Sciatic nerve (tissue), 2 donors: ENCODE measurements around the gene SOX9. TPM values are rescaled to one million over a fixed set of nuclear protein-coding genes. Genes with fewer than 3 reads are reported as not detected.

Experiments
- ATAC-seq: fragments of 200-7000 bp; cut with Tn5 transposase; one replicate; pipeline ENCODE4 v1.9.1; 2020; ENCODE audit warnings: mild to moderate bottlenecking, moderate library complexity
- DNase-seq: peaks from one replicate; pipeline ENCODE4 v3.0.0-alpha.2; 2020; ENCODE audit warnings: low spot score
- intact Hi-C: fragments of 100-400 bp; cut with DNase I; formaldehyde crosslinking; loops from one replicate; pipeline ENCODE4 v1.14.2; 2022
- total RNA-seq: library from RNA; stranded (reverse); fragmentation: NEBNext Ultra II Directional; extraction: Animal tissue kit (Norgen Biotek cat#: 25700); gene quantifications from one replicate; pipeline ENCODE4 v1.2.1, GENCODE V29; 2021
- donor health status: DM: no; HTN: no; CAD: no.
- donor health status: DM: no; HTN: no; CAD: no.

The SOX9 gene
- total RNA-seq, 1 donor from 2014 or later = 42.0 TPM

GRCh38 chr17:72146371-72146770, 25.6 kb downstream of the SOX9 start:
- intact Hi-C loops = loop anchor here (10.0 kb wide), 1 partner anchor 1838 kb away; no protein-coding TSS in a partner anchor
- DNase-seq (no peak), ATAC-seq (no peak)

DNA sequence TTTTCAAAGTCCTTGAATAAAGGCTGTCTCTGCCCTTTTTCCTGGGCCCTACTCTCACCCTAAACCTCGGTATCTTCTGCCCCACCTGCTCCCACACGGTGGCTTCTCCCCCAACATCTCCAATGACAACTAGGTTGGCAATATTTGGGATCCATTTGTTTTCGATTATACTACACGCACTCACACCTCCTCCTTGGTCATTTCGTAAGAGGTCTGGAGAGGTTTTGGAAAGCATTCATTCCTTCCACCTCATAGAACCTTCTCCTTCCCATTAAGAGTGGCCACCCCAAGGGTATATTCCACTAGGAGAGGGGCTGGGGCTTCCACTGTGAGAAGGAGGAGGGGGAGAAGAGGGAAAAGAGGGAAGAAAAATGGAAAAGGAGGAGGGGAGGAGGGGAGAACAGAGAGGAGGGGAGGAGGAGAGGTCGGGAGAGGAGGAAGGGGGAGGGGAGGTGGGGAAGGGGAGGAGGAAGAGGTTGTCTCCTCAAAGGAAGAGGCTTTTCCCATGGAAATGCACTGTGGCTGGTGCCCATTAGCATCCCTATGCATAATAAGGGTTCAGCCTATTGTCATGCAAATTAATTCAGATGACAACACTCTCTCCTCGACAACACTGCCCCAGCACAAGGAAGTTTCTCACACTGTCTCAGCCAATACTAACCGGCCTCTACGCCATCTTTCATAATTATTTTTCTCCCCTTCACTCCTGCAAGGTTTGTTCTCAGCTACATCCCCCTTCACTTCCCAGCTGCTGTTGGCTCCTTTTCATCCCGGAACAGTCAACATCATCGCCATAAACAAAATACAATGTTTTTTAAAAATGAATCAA, 30.0 kb downstream of the SOX9 start:
- peak; percentile 40 for ATAC-seq
- intact Hi-C loops = no loop called here
- no peak for DNase-seq

DNA sequence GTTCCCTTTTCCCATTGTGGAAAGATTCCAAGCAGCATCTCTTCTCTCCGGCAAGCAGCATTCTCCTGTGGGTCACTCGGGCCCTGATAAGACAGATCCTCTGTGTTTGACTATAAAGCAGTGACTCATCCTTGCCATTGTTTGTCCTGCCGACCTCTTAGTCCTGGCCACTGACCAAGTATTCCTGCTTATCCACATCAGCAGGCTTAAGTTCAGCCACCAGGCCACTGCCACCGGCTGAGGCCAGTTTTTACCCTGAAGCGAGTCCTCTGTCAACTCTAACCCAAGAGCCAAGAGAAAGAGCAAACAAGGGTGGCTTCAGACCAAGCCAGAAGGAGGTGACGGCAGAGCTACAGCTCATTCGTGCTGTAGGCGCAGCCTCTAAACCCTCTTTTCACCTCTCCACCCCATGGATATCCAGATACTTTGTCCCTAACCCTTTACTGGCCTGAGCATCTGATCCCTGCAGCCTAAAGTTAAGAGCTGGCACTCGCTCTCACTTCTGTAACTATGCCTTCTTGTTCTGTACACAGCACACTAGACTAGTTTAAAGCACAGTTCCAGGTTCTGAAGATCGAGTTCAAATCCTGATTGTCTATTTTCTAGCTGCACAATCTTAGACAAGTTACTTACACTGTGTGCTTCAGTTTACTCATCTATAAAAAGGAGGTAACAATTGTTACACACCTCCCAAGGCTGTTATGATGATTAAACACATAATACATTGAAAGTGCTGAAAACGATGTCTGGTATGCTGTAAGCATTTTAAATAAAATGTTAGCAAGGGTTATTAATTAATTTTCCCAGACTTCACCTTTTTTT, 31.0 kb downstream of the SOX9 start:
- ATAC-seq (peak; percentile 93), DNase-seq (peak; percentile 64)
- intact Hi-C loops = no loop called here

DNA sequence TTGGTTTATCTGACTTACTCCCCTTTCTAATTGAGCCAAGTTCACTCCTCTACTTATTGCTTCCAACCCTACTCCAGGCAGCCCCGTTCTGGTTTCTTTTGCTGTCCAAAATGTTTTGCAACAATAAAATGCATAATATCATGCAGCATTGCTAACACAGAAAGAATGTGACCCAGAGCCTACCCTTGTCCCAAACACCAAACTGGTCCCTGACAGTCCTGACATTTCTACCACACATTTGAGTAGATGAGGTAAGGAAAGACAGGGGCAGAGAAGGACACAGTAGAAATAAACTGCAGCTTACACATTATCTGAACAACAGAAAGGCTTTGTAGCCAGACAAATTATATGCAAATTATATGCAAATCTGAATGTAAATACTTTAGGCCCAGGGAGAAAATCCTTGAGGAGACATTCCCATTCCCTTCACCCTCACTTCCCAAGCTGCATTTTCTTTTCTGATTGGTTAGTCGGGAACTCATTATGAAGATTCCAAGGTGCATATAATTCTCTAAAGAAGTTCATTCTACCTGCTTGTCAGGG, 31.6 kb downstream of the SOX9 start:
- intact Hi-C loops = no loop called here
- DNase-seq = no peak
- peak; percentile 85 for ATAC-seq

DNA sequence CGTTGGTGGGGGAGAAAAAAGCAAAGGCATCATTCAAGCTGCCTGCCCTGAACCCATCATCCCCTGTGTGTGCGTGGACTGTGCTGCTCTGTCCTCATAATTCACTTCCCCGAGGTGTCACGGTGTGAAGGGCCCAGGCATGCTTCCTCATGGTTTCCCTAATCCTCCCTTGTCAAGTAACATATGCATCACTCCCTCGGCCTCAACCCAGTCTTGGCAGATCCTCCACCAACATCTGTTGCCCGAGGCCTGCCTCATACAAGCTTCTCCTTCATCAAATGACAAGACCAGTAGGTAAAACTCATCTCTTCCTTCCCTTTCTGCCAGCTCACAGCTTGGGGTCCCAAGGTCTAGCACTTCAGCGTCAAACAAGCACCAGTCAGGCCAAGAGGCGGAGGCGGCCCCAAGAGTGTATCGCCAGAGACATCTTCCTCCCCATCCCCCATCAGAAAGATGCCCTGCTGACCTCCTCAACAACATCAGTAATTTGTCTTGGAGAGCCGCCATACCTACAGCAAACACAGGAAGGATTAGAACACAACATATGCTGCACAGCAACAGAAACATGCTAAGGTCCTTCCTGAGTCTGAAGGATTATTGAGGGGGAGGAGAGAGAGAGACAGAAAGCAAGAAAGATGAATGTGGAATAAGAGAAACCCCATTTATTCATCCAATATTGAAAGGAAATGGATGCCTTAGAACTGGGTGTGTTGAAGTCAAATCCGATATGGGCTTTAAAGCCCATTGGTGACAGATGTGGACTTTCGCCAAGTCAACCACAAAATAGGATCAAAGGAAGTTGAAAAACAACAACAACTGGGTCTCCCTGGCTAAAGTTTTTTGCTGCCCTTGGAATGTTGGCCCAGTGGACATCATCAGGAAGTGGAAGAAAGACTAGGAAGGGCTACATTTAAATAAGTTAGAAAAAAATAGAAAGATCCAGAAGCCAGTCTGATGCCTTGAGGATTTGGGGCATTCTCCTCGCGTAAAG, 38.4 kb downstream of the SOX9 start:
- ATAC-seq (peak; percentile 76), DNase-seq (no peak)
- intact Hi-C loops = no loop called here

DNA sequence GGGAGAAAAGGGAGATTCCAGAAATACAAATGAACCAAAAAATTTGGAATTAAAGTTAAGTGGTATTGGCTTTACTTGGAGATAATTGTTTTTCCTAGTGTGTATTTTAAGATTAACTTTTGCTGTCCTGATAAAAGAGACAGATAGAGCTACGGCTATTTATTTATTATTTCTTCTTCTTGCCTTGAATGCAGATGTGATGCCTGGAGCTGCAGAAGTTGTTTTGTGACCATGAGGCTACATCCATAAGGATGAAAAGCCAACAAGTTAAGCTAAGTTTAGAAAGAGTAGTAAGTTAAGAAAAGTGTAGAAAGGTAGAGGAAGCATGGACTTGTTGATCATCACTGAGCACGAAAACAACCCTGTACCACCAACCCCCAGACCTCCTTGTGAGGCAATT, 41.7 kb downstream of the SOX9 start:
- ATAC-seq = no peak
- intact Hi-C loops = no loop called here
- no peak for DNase-seq

- intact Hi-C loops = no loop called here
- ATAC-seq = no peak
- DNase-seq = no peak
Measured at GRCh38 chr17:72163474-72163873, 42.7 kb downstream of the SOX9 start.

DNA sequence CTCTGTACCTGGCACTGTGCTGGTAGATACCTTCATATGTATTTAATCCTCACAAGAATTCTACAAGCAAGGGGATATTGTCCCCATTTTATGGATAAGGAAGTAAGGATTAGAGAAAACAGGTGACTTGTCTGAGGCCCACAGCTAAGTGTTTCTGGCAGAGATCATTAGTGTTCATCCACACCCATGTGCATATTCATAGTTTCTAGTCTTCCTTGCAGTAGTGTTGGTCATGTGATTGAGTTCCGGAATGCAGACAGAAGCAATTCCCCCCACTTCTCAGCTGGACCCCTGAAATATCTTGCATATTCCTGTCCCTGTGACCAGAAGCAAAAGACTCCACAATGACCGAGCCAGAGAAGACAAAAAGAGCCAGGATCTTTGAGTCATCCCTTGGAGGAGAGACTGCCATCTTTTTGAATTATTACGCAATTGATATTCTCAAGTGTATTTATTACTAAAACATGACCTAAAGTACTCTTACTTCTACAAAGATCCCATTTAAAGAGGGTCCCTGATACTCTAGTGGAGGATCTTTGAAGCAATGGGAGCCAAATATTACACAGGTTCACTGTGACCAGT, 43.4 kb downstream of the SOX9 start:
- ATAC-seq (peak; percentile 86), DNase-seq (no peak)
- intact Hi-C loops = no loop called here

GRCh38 chr17:72165192-72165866, 44.5 kb downstream of the SOX9 start:
- DNase-seq = no peak
- no peak for ATAC-seq
- intact Hi-C loops = no loop called here

DNA sequence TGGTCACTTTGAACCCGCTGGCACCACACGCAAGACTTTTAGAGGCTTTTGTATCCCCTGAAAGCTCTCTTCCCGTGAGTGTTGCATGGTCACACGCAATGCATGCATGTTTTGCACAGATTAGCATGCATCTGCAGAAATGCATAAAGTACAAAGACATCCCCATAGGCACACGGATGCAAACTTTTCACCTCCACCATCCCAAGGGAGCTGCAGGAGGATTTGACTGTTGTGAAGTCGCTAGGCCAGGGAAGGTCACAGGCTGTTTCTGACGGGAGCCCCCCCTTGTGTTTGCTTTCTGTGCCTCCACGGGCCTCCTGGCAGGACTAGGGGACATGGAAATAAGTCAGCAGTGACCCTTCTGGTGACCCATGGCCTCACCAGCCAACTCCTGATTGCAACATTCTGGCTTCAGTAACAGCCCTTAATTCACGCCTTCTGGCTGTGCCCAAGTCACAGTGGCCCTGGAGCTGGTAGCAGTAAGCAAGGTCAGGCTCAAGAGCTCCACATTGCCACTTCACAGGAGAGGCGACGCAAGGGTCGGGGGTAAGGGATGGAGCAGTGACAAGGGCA, 45.1 kb downstream of the SOX9 start:
- DNase-seq (no peak), ATAC-seq (peak; percentile 56)
- intact Hi-C loops = no loop called here

DNA sequence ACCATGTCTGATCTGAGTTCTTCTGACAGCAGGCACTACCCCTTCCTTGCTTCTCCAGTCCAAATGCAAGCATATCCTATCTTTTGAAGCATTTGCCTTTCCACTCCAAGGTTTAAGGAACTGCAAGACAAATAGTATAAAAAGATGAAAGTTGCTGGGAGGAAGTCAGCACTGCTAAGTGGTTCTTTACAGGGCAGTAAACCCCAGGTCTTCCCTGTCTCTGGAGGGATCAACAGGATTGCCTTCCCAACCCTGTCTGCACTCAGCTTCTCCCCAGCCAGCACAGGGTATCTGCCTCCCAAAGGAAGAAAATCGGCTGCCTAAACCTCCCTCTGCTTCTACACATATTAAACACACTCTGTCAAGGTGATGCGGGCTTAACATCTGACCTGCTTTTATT, 46.8 kb downstream of the SOX9 start:
- intact Hi-C loops = no loop called here
- no peak for DNase-seq
- no peak for ATAC-seq

DNA sequence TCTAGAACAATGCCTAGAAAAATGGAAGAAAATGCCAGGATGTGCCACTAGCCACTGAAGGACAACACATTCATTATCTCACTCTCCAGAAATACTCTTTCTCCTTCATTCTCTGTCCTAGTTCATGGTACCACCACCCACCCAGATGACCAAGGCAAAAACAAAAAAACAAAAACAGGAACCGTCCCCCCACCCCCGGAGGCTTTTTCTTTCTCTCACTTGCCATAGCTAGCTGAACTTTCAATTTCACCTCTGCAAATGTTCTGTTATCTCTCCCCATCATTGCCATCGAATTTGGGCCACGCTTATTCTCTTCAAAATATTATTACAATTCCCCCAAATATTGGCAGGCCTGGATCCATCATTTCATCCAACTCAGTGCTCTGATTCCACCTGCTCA, 49.0 kb downstream of the SOX9 start:
- DNase-seq = no peak
- intact Hi-C loops = no loop called here
- no peak for ATAC-seq

- intact Hi-C loops = no loop called here
- DNase-seq (no peak), ATAC-seq (peak; percentile 65)
Measured at GRCh38 chr17:72171703-72172667, 51.2 kb downstream of the SOX9 start.

GRCh38 chr17:72173499-72174116, 52.8 kb downstream of the SOX9 start:
- intact Hi-C loops = no loop called here
- ATAC-seq (peak; percentile 71), DNase-seq (no peak)

- DNase-seq (no peak), ATAC-seq (no peak)
- intact Hi-C loops = no loop called here
Measured at GRCh38 chr17:72175263-72175662, 54.4 kb downstream of the SOX9 start.
